ENCODE results near the gene ACAD9.

GRCh38 chr3:128859630-128860029 lies 19.8 kb upstream of the ACAD9 start:
- no peak for TF ChIP-seq LEF1 (IDR thresholded peaks at IDR 0.05; ENCODE audit: borderline replicate concordance)
- TF ChIP-seq SP1 (IDR thresholded peaks at IDR 0.05): no peak
- no peak for TF ChIP-seq SUZ12 (IDR thresholded peaks at IDR 0.05)
- TF ChIP-seq ELF4 (IDR thresholded peaks at IDR 0.05): no peak
- no peak for TF ChIP-seq PKNOX1 (IDR thresholded peaks at IDR 0.05)
- no peak for TF ChIP-seq FOXK2 (IDR thresholded peaks at IDR 0.05)
- no peak for TF ChIP-seq TARDBP (IDR thresholded peaks at IDR 0.05)
- TF ChIP-seq L3MBTL2 (conservative IDR thresholded peaks at IDR 0.05): no peak
- no peak for TF ChIP-seq FOXM1 (IDR thresholded peaks at IDR 0.05; ENCODE audit: borderline replicate concordance)
- no peak for TF ChIP-seq NFRKB (IDR thresholded peaks at IDR 0.05)
- TF ChIP-seq BHLHE40 (IDR thresholded peaks at IDR 0.05; ENCODE audit: borderline replicate concordance): no peak
- TF ChIP-seq FOXA1 (IDR thresholded peaks at IDR 0.05): no peak
- TF ChIP-seq ZNF384 (IDR thresholded peaks at IDR 0.05): no peak
